ENCODE data around the gene LRMDA. TPM values are rescaled to one million over a fixed set of nuclear protein-coding genes. Genes with fewer than 3 reads are reported as not detected.

The LRMDA gene
- total RNA-seq, 1 experiment from 2014 or later, result 4.8 TPM

DNA sequence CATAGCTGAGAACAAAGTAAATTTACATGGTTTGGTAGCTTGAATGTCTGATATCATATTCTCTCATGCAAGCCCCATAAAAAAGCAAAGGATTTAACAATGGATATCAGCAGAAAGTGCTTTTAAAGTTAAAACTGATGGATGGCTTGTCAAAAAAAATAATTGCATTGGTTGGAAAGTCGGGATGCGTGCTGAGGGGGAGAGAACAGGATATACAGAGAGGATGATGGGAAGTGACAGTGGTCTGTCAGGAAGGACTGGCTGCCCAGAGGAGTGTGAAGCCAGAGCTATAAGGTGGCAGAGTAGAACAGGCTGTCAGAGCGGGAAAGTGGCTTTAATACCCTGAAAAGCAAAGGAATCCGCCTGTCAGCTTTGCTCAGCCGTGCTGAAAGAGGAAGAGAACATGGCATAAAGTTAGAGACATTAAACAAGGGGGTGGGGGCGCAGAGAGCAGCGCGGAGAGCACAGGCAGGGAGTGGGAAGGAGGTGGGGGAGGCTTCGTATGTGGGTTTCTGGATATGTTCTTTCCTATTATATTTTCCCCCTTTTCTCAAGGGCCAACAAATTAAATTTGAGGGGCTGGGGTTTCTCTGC, 493.0 kb downstream of the LRMDA start:
- Histone ChIP-seq H3K4me3 (replicated peaks in 1 of 2; ENCODE audit: low read depth in 1 of 2, low read length in 2 of 2) (no peak overlapping the region), H3K36me3 (ENCODE audit: control insufficient read depth in 1 of 2, insufficient read depth in 2 of 2, low read length in 2 of 2) (no peaks in the 10 kb centered on the region), H3K79me2 (ENCODE audit: insufficient read depth, low read length) (no peaks in the 10 kb centered on the region), H3K4me2 (ENCODE audit: low read length) (no peak overlapping the region), H4K20me1 (ENCODE audit: insufficient read depth) (no peaks in the 10 kb centered on the region), H2AFZ (ENCODE audit: low read depth, low read length, poor library complexity, severe bottlenecking) (no peak overlapping the region), H3K4me1 (ENCODE audit: control insufficient read depth in 1 of 2, insufficient read depth in 2 of 2, low read length in 2 of 2) (no peaks in the 10 kb centered on the region), H3K9me2 (ENCODE audit: insufficient read depth) (no peaks in the 10 kb centered on the region), H3K9me3 (ENCODE audit: control insufficient read depth in 1 of 2, insufficient read depth in 1 of 2, low read depth in 1 of 2, low read length in 2 of 2) (no peaks in the 10 kb centered on the region), H3K9ac (ENCODE audit: low read length) (no peak overlapping the region), H3K27ac (ENCODE audit: low read depth, low read length) (no peak overlapping the region), H3K27me3 (ENCODE audit: insufficient read depth, low read length) (peaks cover 3% of the 10 kb centered on the region)
- RAD21 ChIA-PET (ENCODE audit: low non-redundant PET in 1 of 2, low total read pairs in 2 of 2, uncharacterized antibody in 2 of 2, unreplicated experiment in 2 of 2), result no interaction called here
- POLR2A ChIA-PET, result no interaction called here
- BruUV-seq (replicated peaks), result no TSS peak
- ATAC-seq, result no peak
- intact Hi-C loops (cut with micrococcal nuclease), result no loop called here
- TF ChIP-seq SIN3A (IDR thresholded peaks at IDR 0.05; ENCODE audit: low read depth) (no peak), FOSL1 (IDR thresholded peaks at IDR 0.05; ENCODE audit: low read depth) (no peak), POLR2AphosphoS5 (IDR thresholded peaks at IDR 0.05; ENCODE audit: low read depth, low read length) (no peak), MAX (IDR thresholded peaks at IDR 0.05) (no peak), TCF7L2 (IDR thresholded peaks at IDR 0.05; ENCODE audit: borderline replicate concordance, extremely low read depth, insufficient read depth, insufficient read length) (no peak), CEBPB (IDR thresholded peaks at IDR 0.05; ENCODE audit: low read depth) (no peak), EGR1 (IDR thresholded peaks at IDR 0.05; ENCODE audit: low read depth) (no peak), ATF3 (IDR thresholded peaks at IDR 0.05) (no peak), CBX3 (IDR thresholded peaks at IDR 0.05; ENCODE audit: low read depth) (no peak), EZH2phosphoT487 (IDR thresholded peaks at IDR 0.05; ENCODE audit: borderline replicate concordance) (no peak), RAD21 (IDR thresholded peaks at IDR 0.05; ENCODE audit: low read depth) (no peak), ZNF274 (IDR thresholded peaks at IDR 0.05; ENCODE audit: low read depth, low read length) (no peak), YY1 (IDR thresholded peaks at IDR 0.05; ENCODE audit: extremely low read depth, insufficient replicate concordance, low read depth, low read length) (no peak), ZBTB33 (IDR thresholded peaks at IDR 0.05; ENCODE audit: extremely low read depth, insufficient replicate concordance, low read length) (no peak), POLR2A (IDR thresholded peaks at IDR 0.05; ENCODE audit: borderline replicate concordance, extremely low read depth, insufficient read depth, insufficient read length) (no peak), EZH2 (IDR thresholded peaks at IDR 0.05) (no peak), ELF1 (IDR thresholded peaks at IDR 0.05; ENCODE audit: borderline replicate concordance, low read depth) (no peak)
- TF ChIP-seq, protein P1, sequence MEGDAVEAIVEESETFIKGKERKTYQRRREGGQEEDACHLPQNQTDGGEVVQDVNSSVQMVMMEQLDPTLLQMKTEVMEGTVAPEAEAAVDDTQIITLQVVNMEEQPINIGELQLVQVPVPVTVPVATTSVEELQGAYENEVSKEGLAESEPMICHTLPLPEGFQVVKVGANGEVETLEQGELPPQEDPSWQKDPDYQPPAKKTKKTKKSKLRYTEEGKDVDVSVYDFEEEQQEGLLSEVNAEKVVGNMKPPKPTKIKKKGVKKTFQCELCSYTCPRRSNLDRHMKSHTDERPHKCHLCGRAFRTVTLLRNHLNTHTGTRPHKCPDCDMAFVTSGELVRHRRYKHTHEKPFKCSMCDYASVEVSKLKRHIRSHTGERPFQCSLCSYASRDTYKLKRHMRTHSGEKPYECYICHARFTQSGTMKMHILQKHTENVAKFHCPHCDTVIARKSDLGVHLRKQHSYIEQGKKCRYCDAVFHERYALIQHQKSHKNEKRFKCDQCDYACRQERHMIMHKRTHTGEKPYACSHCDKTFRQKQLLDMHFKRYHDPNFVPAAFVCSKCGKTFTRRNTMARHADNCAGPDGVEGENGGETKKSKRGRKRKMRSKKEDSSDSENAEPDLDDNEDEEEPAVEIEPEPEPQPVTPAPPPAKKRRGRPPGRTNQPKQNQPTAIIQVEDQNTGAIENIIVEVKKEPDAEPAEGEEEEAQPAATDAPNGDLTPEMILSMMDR (IDR thresholded peaks at IDR 0.05 in 2 of 3, conservative IDR thresholded peaks at IDR 0.05 in 1 of 3; ENCODE audit: borderline replicate concordance in 1 of 3, insufficient read depth in 1 of 3, low read depth in 2 of 3, low read length in 2 of 3), result no peak
- CTCF ChIA-PET, result no interaction called here
- DNase-seq (ENCODE audit: low read depth, low spot score), result no peak

Data from HCT116 (cell line).